Umbilical cord (tissue), 2 donors: ENCODE measurements around the gene PREX1. TPM values are rescaled to one million over a fixed set of nuclear protein-coding genes. Genes with fewer than 3 reads are reported as not detected.

Source experiments
- DNase-seq: peaks from one replicate; pipeline ENCODE4 v3.0.0-alpha.2; 2015; ENCODE audit warnings: low spot score
- total RNA-seq: library from RNA; depleted of rRNA; stranded (reverse); fragments of >200 nt; gene quantifications from one replicate; pipeline ENCODE4 v1.2.3, GENCODE V29; 2014; ENCODE audit warnings: low replicate concordance; ENCODE audit not compliant: insufficient read depth

PREX1 gene
- total RNA-seq, 1 donor from 2014 or later, result 6.5 TPM

GRCh38 chr20:48681873-48682426, 145.8 kb downstream of the PREX1 start:
- no peak for DNase-seq

GRCh38 chr20:48681201-48681872, 146.5 kb downstream of the PREX1 start:
- DNase-seq, result no peak

- DNase-seq, result no peak
These were observed 147.1 kb downstream of the PREX1 start for GRCh38 chr20:48680650-48681049.

GRCh38 chr20:48679599-48679998, 148.2 kb downstream of the PREX1 start:
- DNase-seq, result no peak

- no peak for DNase-seq
These were observed 148.8 kb downstream of the PREX1 start for GRCh38 chr20:48679011-48679410.

- DNase-seq, result no peak
These were observed 149.4 kb downstream of the PREX1 start for GRCh38 chr20:48678421-48678820.

- no peak for DNase-seq
These were observed 150.9 kb downstream of the PREX1 start for GRCh38 chr20:48676795-48677460.

- no peak for DNase-seq
These were observed 151.7 kb downstream of the PREX1 start for GRCh38 chr20:48676125-48676524.

- no peak for DNase-seq
These were observed 153.3 kb downstream of the PREX1 start for GRCh38 chr20:48674461-48674860.

- DNase-seq, result no peak
These were observed 154.3 kb downstream of the PREX1 start for GRCh38 chr20:48673507-48673906.

- no peak for DNase-seq
These were observed 155.5 kb downstream of the PREX1 start for GRCh38 chr20:48672324-48672723.

- DNase-seq, result no peak
These were observed 156.7 kb downstream of the PREX1 start for GRCh38 chr20:48671141-48671540.

- no peak for DNase-seq
These were observed 157.7 kb downstream of the PREX1 start for GRCh38 chr20:48669946-48670605.

GRCh38 chr20:48668451-48668946, 159.3 kb downstream of the PREX1 start:
- DNase-seq, result no peak

GRCh38 chr20:48667889-48668413, 159.8 kb downstream of the PREX1 start:
- no peak for DNase-seq

- no peak for DNase-seq
These were observed 160.3 kb downstream of the PREX1 start for GRCh38 chr20:48667481-48667880.

GRCh38 chr20:48665785-48666184, 162.0 kb downstream of the PREX1 start:
- no peak for DNase-seq

- DNase-seq, result no peak
These were observed 165.1 kb downstream of the PREX1 start for GRCh38 chr20:48662711-48663110.

- no peak for DNase-seq
These were observed 166.0 kb downstream of the PREX1 start for GRCh38 chr20:48661575-48662455.

GRCh38 chr20:48660788-48661187, 167.0 kb downstream of the PREX1 start:
- DNase-seq, result no peak

GRCh38 chr20:48659858-48660257, 167.9 kb downstream of the PREX1 start:
- DNase-seq, result no peak
